Gastroesophageal sphincter (tissue), 4 donors: ENCODE measurements around the gene MFN2. TPM values are rescaled to one million over a fixed set of nuclear protein-coding genes. Genes with fewer than 3 reads are reported as not detected.

Experiments
- ATAC-seq: fragments of 150-250 bp; one replicate; pipeline ENCODE4 v1.9.1; 2016; ENCODE audit warnings: mild to moderate bottlenecking, moderate library complexity
- H3K27ac ChIP-seq, 4 donors: fragments of 200-600 bp; sonication (generic) in 3 of 4; 1 replicate in 3 of 4; 2 replicates in 1 of 4; pipeline ENCODE4 v1.5.1; 2016 to 2019
- H3K27me3 ChIP-seq: fragments of 200-600 bp; sonication (generic); one replicate; pipeline ENCODE4 v1.5.1; 2019
- H3K36me3 ChIP-seq, 2 donors: fragments of 200-600 bp; sonication (generic); one replicate each; pipeline ENCODE4 v1.5.1; 2019; ENCODE audit warnings: control low read depth in 1 of 2
- H3K4me1 ChIP-seq, 3 donors: fragments of 200-600 bp; sonication (generic); 1 replicate in 2 of 3; 2 replicates in 1 of 3; pipeline ENCODE4 v1.5.1; 2016 to 2019; ENCODE audit warnings: control low read depth in 2 of 3
- H3K4me3 ChIP-seq, 2 donors: fragments of 200-600 bp; sonication (generic); one replicate each; pipeline ENCODE4 v1.5.1; 2019; ENCODE audit warnings: mild to moderate bottlenecking in 1 of 2, moderate library complexity in 1 of 2
- H3K9me3 ChIP-seq, 3 donors: fragments of 200-600 bp; sonication (generic); one replicate each; pipeline ENCODE4 v1.5.1; 2017 to 2019; ENCODE audit warnings: control low read depth in 2 of 3
- EP300 ChIP-seq: sonication (generic); formaldehyde crosslinking; IDR thresholded peaks from one replicate; pipeline ENCODE4 v1.6.1; 2017; ENCODE audit warnings: antibody characterized with exemption, mild to moderate bottlenecking
- POLR2A ChIP-seq, 2 donors: fragments of 450-650 bp; IDR thresholded peaks; one replicate each; pipeline ENCODE4 v1.6.1; 2017; ENCODE audit warnings: antibody characterized with exemption in 2 of 2, mild to moderate bottlenecking in 2 of 2, moderate library complexity in 1 of 2
- POLR2AphosphoS5 ChIP-seq: sonication (generic); formaldehyde crosslinking; IDR thresholded peaks from one replicate; pipeline ENCODE4 v1.6.1; 2017; ENCODE audit warnings: antibody characterized with exemption
- WGBS, 2 donors: methylation state at CpG; one replicate each; pipeline ENCODE4 v1.1.5; 2018; ENCODE audit warnings: low coverage in 1 of 2; 5-methylcytosine and 5-hydroxymethylcytosine counted together
- total RNA-seq, 4 donors: library from RNA; depleted of rRNA; stranded (reverse); fragments of >200 nt; gene quantifications; one replicate each; pipeline ENCODE4 v1.1.0, GENCODE V29; 2016
- TF ChIP-seq, protein P1 (sequence below), 4 experiments: fragments of 200-600 bp in 2 of 4; fragments of 450-650 bp in 2 of 4; sonication (generic) in 1 of 4; IDR thresholded peaks; one replicate each; pipeline ENCODE4 v1.5.1; 2017 to 2019; ENCODE audit warnings: antibody characterized with exemption in 4 of 4, mild to moderate bottlenecking in 2 of 4, moderate library complexity in 2 of 4

Gene MFN2
- total RNA-seq, 4 donors from 2014 or later = 117 to 236 (median 186) TPM

DNA sequence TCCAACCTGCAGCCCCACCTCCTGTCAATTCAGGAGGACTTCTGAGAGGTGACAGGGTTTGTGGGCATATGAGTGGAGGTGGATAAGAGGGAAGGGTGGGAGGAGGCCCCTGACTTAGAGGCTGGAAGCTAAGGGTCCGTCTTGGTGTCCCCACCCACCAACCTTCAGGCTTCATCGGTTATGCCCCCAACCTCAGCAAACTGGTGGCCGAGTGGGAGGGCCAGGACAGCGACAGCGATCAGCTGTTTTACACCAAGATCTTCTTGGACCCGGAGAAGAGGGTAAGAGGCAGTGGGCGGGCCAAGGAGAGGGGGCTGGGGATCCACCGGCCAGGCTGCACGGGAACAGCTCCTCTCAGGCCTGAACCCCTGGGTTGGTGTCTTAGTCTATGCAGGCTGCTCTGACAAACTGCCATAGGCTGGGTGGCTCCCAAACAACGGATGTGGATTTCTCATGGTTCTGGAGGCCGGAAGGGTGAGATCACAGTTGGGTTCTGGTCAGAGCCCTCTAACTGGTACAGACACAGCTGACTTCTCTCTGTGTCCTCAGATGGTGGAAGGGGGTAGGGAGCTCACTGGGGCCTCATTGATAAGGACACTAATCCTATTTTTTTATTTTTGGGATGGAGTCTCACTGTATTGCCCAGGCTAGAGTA, 27.7 kb upstream of the MFN2 start:
- H3K27ac ChIP-seq = no peak overlapping the region
- no peak for TF ChIP-seq POLR2AphosphoS5
- no peak for TF ChIP-seq POLR2A (IDR thresholded peaks at IDR 0.05)
- TF ChIP-seq, protein P1, sequence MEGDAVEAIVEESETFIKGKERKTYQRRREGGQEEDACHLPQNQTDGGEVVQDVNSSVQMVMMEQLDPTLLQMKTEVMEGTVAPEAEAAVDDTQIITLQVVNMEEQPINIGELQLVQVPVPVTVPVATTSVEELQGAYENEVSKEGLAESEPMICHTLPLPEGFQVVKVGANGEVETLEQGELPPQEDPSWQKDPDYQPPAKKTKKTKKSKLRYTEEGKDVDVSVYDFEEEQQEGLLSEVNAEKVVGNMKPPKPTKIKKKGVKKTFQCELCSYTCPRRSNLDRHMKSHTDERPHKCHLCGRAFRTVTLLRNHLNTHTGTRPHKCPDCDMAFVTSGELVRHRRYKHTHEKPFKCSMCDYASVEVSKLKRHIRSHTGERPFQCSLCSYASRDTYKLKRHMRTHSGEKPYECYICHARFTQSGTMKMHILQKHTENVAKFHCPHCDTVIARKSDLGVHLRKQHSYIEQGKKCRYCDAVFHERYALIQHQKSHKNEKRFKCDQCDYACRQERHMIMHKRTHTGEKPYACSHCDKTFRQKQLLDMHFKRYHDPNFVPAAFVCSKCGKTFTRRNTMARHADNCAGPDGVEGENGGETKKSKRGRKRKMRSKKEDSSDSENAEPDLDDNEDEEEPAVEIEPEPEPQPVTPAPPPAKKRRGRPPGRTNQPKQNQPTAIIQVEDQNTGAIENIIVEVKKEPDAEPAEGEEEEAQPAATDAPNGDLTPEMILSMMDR (IDR thresholded peaks at IDR 0.05) = no peak
- no peak for TF ChIP-seq EP300
- H3K9me3 ChIP-seq = no peaks in the 10 kb centered on the region
- no peaks in the 10 kb centered on the region for H3K27me3 ChIP-seq
- no peak overlapping the region for H3K4me3 ChIP-seq
- H3K4me1 ChIP-seq = no peaks in the 10 kb centered on the region
- H3K36me3 ChIP-seq = peaks cover 0 to 93% of the 10 kb centered on the region in 2 donors
- 78 to 79% methylated on average over 4 to 8 of the region's 11 CpGs for WGBS, 2 donors
- no peak for ATAC-seq

DNA sequence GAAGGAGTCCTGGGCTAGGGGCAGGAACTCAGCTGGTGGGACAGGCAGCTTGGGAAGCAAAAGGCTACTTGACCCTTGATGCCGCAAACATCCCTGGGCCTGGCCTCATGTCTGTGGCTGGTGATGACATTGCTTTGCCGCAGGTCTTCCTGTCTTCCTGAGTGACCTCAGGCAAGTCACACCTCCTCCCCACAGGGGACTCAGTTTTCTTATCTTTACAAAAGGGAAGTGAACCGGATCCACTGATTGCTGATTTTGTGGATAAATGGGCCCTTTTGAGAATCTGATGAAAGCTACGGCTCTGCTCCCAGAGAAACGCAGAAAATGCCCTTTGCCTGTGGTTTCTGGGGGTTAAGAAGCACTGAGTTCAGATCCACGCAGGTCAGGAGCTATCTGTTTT, 25.0 kb upstream of the MFN2 start:
- Histone ChIP-seq H3K4me1 (no peaks in the 10 kb centered on the region), H3K4me3 (no peak overlapping the region), H3K36me3 (peaks cover 0 to 96% of the 10 kb centered on the region in 2 donors), H3K9me3 (no peaks in the 10 kb centered on the region), H3K27me3 (no peaks in the 10 kb centered on the region), H3K27ac (no peak overlapping the region)
- TF ChIP-seq POLR2AphosphoS5 = no peak
- TF ChIP-seq, protein P1 (IDR thresholded peaks at IDR 0.05) = no peak
- 88 to 89% methylated on average over 1 to 3 of the region's 6 CpGs for WGBS, 2 donors
- ATAC-seq = no peak

DNA sequence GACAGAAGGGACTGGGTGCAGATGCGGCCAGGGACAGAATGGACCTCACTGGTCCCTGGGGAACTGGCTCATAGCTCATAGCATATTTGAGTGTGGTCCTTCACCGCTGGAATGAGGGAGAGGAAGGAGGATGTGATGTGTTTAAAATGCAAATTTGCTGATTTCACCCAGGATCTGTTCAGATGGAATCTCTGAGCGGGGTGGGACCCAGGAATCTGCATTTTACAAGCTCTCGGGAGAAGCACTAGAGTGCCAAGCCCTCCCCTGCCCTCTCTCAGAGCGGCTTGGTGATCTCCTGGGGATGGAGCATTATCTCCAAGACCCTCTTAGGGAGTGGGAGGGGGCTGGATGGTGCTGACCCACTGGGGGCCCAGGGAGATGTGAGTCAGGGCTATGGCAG, 22.8 kb upstream of the MFN2 start:
- no peak for TF ChIP-seq EP300
- H3K27ac ChIP-seq = no peak overlapping the region
- ATAC-seq = no peak
- no peaks in the 10 kb centered on the region for H3K9me3 ChIP-seq
- H3K4me1 ChIP-seq = peaks cover 0 to 10% (median 0%) of the 10 kb centered on the region in 3 donors
- H3K4me3 ChIP-seq = no peak overlapping the region
- WGBS, 2 donors = 78% methylated on average over 3 of the region's 5 CpGs; no CpG with 5 or more reads in 1 of the 2 donors
- no peaks in the 10 kb centered on the region for H3K27me3 ChIP-seq
- H3K36me3 ChIP-seq = peaks cover 0 to 99% of the 10 kb centered on the region in 2 donors

DNA sequence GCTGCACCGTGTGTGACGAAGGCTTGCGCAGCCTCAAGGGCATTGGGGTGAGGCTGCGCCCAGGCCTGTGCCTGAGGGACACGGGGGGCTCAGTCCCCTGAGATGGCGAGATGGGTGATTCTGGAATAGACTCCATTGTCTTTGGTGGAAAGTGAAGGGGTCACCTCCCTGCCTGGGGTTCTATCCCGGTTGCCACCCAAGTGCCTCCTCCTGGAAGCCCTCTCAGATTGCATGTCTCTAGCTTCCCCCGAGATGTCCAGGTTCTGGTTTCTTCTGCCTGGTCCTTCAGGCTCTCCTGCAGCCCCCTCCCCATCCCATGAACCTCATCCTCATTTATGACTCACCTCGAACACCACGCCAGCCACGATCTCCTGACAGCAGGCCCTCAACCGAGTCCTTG, 22.3 kb upstream of the MFN2 start:
- WGBS, 2 donors = 89 to 90% methylated on average over 4 to 8 of the region's 12 CpGs

DNA sequence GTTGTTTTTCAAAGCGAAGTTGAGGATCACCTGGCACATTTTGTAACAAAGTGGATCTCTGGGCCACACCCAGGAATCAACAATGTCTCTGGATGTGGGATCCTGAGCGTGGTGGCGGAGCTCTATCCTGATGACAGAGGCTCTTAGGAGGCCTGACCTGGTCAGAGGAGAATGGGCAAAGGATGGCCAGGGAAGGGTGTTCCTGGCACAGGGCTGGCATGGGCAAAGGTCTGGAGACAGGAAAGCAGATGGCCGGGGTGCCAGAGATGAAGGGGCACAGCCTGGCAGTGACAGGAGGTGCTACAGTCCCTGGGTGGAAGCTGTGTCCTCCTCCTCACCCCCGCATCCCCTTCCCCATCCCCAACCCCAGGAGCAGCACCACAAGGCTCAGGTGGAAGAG, 20.0 kb upstream of the MFN2 start:
- no peak for ATAC-seq
- Histone ChIP-seq H3K27ac (peak overlapping the region in 1 of 4 donors; percentile 27), H3K9me3 (no peaks in the 10 kb centered on the region), H3K27me3 (no peaks in the 10 kb centered on the region), H3K36me3 (peaks cover 0 to 100% of the 10 kb centered on the region in 2 donors), H3K4me3 (no peak overlapping the region), H3K4me1 (peaks cover 0 to 10% (median 0%) of the 10 kb centered on the region in 3 donors)
- TF ChIP-seq POLR2AphosphoS5 (no peak), EP300 (no peak), POLR2A (IDR thresholded peaks at IDR 0.05) (no peak)
- TF ChIP-seq, protein P1 (IDR thresholded peaks at IDR 0.05) = no peak
- 94% methylated on average over 2 of the region's 5 CpGs; no CpG with 5 or more reads in 1 of the 2 donors for WGBS, 2 donors

More for the DNA sequence above, 22.3 kb upstream of the MFN2 start:
- no peak for ATAC-seq
- TF ChIP-seq POLR2A (IDR thresholded peaks at IDR 0.05) (no peak), EP300 (no peak), POLR2AphosphoS5 (no peak)
- TF ChIP-seq, protein P1 (IDR thresholded peaks at IDR 0.05) = no peak
- peaks cover 0 to 99% of the 10 kb centered on the region in 2 donors for H3K36me3 ChIP-seq
- no peaks in the 10 kb centered on the region for H3K9me3 ChIP-seq
- H3K27ac ChIP-seq = no peak overlapping the region
- no peak overlapping the region for H3K4me3 ChIP-seq
- peaks cover 0 to 10% (median 0%) of the 10 kb centered on the region in 3 donors for H3K4me1 ChIP-seq
- H3K27me3 ChIP-seq = no peaks in the 10 kb centered on the region
